Measurements from ENCODE around the gene PAIP2. TPM values are rescaled to one million over a fixed set of nuclear protein-coding genes. Genes with fewer than 3 reads are reported as not detected.

The PAIP2 gene
- total RNA-seq, 4 donors from 2014 or later = 73.6 to 111 (median 97.0) TPM

DNA sequence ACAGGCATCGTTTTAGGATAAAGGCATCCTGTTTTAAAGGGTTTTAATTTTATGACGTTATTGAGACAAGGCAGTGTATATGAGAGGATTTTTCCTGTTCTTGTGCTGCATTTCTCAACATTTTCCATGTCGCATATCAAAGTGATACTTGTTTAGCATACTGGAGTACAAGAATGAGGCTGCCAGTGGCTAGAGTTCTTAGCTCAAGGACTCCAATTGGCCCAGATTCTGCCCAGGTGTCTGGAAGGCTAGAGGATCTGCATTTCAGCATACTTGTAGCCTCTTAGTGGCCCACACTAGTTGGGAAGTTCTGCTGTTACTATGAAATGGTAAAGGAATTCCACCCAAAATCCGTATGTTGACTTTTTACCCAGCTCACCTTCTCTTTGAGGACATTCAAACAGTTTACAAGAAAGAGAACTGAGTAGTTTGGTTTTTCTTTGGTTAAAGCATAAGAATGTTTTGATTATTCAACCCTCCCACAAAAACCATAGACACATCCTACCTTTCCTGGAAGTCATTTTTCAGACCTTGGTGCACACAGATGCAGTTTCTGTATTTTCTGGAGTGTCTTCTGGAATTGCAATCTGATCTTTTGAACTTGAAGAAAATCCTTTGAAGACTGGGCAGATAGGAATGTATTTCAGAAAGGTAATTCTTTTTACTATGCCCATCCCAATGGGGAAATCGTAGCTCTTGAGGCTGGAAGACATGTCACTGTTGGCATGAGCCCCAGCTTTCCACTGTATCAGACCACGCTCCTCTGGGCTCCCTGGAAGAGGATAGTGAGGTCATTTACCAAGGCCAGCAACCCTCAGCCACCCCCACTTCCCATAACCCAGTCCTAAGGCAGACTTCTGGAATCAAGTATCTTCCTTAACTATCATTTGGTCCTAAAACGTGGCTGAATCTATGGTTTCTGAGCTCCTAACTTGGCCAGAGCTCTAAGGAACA lies 30.1 kb downstream of the PAIP2 start:
- peaks cover 16 to 23% (median 17%) of the 10 kb centered on the region in 4 donors for H3K4me1 ChIP-seq
- intact Hi-C loops (cut with DNase I) = no loop called here
- no peak overlapping the region for H3K27ac ChIP-seq (replicated peaks in 1 of 4)
- H3K27me3 ChIP-seq = no peaks in the 10 kb centered on the region
- WGBS = 79% methylated on average over 7 of the region's 7 CpGs
- DNase-seq (ENCODE audit: extremely low spot score) = no peak
- H3K36me3 ChIP-seq = peaks cover 6 to 75% (median 45%) of the 10 kb centered on the region in 4 donors
- no peaks in the 10 kb centered on the region for H3K9me3 ChIP-seq
- no peak overlapping the region for H3K4me3 ChIP-seq
- TF ChIP-seq POLR2AphosphoS5 (IDR thresholded peaks at IDR 0.05) (no peak), POLR2A (IDR thresholded peaks at IDR 0.05; ENCODE audit: low read depth) (no peak), EP300 (IDR thresholded peaks at IDR 0.05) (no peak)
- TF ChIP-seq, protein P1, sequence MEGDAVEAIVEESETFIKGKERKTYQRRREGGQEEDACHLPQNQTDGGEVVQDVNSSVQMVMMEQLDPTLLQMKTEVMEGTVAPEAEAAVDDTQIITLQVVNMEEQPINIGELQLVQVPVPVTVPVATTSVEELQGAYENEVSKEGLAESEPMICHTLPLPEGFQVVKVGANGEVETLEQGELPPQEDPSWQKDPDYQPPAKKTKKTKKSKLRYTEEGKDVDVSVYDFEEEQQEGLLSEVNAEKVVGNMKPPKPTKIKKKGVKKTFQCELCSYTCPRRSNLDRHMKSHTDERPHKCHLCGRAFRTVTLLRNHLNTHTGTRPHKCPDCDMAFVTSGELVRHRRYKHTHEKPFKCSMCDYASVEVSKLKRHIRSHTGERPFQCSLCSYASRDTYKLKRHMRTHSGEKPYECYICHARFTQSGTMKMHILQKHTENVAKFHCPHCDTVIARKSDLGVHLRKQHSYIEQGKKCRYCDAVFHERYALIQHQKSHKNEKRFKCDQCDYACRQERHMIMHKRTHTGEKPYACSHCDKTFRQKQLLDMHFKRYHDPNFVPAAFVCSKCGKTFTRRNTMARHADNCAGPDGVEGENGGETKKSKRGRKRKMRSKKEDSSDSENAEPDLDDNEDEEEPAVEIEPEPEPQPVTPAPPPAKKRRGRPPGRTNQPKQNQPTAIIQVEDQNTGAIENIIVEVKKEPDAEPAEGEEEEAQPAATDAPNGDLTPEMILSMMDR (IDR thresholded peaks at IDR 0.05) = no peak

DNA sequence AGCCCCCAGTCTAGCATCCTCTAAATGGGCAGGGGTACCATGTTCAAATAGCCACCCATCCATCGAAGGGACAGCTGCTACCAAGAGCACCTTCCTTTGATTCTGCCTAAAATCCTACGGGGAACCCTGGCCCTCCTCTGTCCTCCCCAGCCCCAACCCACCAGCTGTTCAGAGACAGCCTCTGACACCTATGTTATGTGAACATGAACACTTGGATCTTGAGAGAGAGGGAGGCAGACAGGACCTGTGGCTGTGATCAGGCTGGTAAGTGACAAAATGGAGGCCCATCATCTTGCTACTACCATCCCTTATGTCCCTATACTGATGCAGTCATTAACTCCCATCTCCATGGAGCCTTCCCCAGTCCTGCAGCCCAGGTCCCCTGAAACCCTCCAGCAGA lies 33.3 kb downstream of the PAIP2 start:
- H3K4me1 ChIP-seq = peaks cover 16 to 29% (median 17%) of the 10 kb centered on the region in 4 donors
- H3K36me3 ChIP-seq = peaks cover 0 to 47% (median 24%) of the 10 kb centered on the region in 4 donors
- no peaks in the 10 kb centered on the region for H3K9me3 ChIP-seq
- H3K4me3 ChIP-seq = no peak overlapping the region
- TF ChIP-seq POLR2AphosphoS5 (IDR thresholded peaks at IDR 0.05) (no peak), EP300 (IDR thresholded peaks at IDR 0.05) (no peak)
- intact Hi-C loops (cut with DNase I) = no loop called here
- no CpG with 5 or more reads among the region's 2 CpGs for WGBS
- H3K27ac ChIP-seq (replicated peaks in 1 of 4) = peak overlapping the region in 2 of 4 donors; percentile 69 to 74
- H3K27me3 ChIP-seq = no peaks in the 10 kb centered on the region
- DNase-seq (ENCODE audit: extremely low spot score) = no peak

DNA sequence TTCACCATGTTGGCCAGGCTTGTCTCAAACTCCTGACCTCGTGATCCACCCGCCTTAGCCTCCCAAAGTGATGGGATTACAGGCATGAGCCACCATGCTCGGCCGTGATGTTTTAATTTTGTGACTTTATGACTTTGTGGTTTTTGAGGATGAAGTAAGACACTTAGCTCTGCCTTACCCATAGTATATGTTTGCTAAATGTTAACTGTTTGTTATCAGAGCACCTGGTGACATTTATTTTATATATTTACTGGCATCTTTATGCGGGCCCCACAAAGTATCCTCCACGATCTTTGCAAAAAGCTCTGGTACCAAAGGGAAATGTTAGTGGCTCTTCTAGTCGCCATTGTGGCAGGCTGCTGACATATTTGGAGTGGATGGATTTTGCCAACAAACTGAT lies 34.7 kb downstream of the PAIP2 start:
- Histone ChIP-seq H3K27me3 (no peaks in the 10 kb centered on the region), H3K4me3 (no peak overlapping the region), H3K4me1 (peaks cover 16 to 29% (median 17%) of the 10 kb centered on the region in 4 donors), H3K9me3 (no peaks in the 10 kb centered on the region), H3K36me3 (peaks cover 0 to 32% (median 11%) of the 10 kb centered on the region in 4 donors), H3K27ac (replicated peaks in 1 of 4) (no peak overlapping the region)
- intact Hi-C loops (cut with DNase I) = no loop called here
- TF ChIP-seq POLR2AphosphoS5 (IDR thresholded peaks at IDR 0.05) (no peak), POLR2A (IDR thresholded peaks at IDR 0.05; ENCODE audit: low read depth) (no peak), EP300 (IDR thresholded peaks at IDR 0.05) (no peak)
- TF ChIP-seq, protein P1 (IDR thresholded peaks at IDR 0.05) = no peak
- WGBS = 95% methylated on average over 7 of the region's 7 CpGs
- DNase-seq (ENCODE audit: extremely low spot score) = no peak

DNA sequence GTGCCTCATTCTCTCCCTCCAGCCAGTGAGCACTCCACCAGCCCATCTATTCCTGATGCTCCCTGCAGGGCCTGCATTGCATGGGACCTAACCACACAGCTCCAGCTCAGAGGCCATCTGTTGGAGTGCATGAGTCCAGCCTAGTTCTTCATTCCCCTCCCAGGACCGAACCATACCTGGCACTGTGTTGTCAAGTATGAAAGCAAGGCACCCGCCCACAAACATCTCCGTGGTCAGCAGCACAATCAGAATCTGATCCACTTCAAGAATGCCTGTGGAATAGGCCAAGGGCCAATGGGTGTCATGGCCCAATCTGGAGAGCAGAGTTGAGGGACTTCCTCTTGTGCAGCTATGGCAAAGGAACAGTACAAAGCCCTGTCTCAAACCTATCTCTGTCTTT lies 35.6 kb downstream of the PAIP2 start:
- Histone ChIP-seq H3K9me3 (no peaks in the 10 kb centered on the region), H3K4me1 (peaks cover 15 to 29% (median 17%) of the 10 kb centered on the region in 4 donors), H3K4me3 (no peak overlapping the region), H3K36me3 (peaks cover 0 to 24% (median 3%) of the 10 kb centered on the region in 4 donors), H3K27me3 (no peaks in the 10 kb centered on the region), H3K27ac (replicated peaks in 1 of 4) (no peak overlapping the region)
- TF ChIP-seq EP300 (IDR thresholded peaks at IDR 0.05) = no peak
- TF ChIP-seq POLR2A (IDR thresholded peaks at IDR 0.05; ENCODE audit: low read depth) = no peak
- no peak for TF ChIP-seq POLR2AphosphoS5 (IDR thresholded peaks at IDR 0.05)
- TF ChIP-seq, protein P1 (IDR thresholded peaks at IDR 0.05) = no peak
- 76% methylated on average over 3 of the region's 3 CpGs for WGBS
- intact Hi-C loops (cut with DNase I) = no loop called here
- DNase-seq (ENCODE audit: extremely low spot score) = no peak

DNA sequence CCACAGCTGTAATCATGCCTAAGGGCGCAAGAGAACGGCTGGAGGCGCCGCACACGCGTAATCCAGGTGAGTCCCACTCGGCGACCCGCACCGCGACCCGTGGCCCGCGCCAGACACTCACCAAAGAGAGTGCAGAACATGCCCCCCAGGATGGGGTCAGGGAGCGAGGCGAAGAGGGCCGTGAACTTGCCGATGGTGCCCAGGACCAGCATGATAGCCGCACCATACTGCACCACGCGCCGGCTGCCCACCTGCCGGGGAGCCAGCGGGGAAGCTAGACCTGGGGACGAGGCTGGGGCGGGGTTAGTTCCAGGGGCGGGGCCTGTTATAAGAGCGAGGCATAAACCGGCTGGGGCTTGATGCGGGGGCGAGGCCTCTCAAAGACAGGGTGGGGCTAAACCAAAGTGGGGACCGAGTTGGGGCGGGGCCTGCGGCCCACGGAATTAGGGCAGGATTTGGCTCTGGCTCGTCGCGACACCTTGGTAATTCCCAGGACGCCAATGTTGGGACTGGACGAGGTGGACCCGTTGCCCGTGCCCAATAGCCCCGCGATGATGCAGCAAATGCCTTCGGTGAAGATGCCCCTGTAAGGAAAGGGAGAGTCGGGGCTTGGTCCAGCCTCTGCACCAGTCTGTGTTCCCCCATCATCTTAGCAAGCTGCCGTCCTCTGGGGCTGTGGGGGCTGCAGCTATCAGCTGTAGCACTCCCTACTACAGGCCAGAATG lies 36.6 kb downstream of the PAIP2 start:
- intact Hi-C loops (cut with DNase I) = no loop called here
- TF ChIP-seq POLR2AphosphoS5 (IDR thresholded peaks at IDR 0.05) (no peak), EP300 (IDR thresholded peaks at IDR 0.05) (no peak), POLR2A (IDR thresholded peaks at IDR 0.05; ENCODE audit: low read depth) (no peak)
- TF ChIP-seq, protein P1 (IDR thresholded peaks at IDR 0.05) = no peak
- H3K9me3 ChIP-seq = no peaks in the 10 kb centered on the region
- no peak overlapping the region for H3K27ac ChIP-seq (replicated peaks in 1 of 4)
- no peaks in the 10 kb centered on the region for H3K27me3 ChIP-seq
- WGBS = 63% methylated on average over 33 of the region's 47 CpGs
- H3K4me3 ChIP-seq = no peak overlapping the region
- H3K4me1 ChIP-seq = peaks cover 6 to 26% (median 14%) of the 10 kb centered on the region in 4 donors
- DNase-seq (ENCODE audit: extremely low spot score) = no peak
- H3K36me3 ChIP-seq = peaks cover 0 to 13% (median 0%) of the 10 kb centered on the region in 4 donors

Data from esophagus muscularis mucosa (tissue), 4 donors.